Lower leg skin (tissue), 4 donors: Measurements from ENCODE around the gene CDH13. TPM values are rescaled to one million over a fixed set of nuclear protein-coding genes. Genes with fewer than 3 reads are reported as not detected.
"Not testable (repeated sequence)": the region's sequence is repeated elsewhere in the genome, so short reads cannot be mapped to it uniquely, and the experiment has no call there.

Experiments used
- DNase-seq, 2 donors: peaks; one replicate each; pipeline ENCODE4 v3.0.0-alpha.2; 2019; ENCODE audit warnings: low spot score in 2 of 2
- H3K4me3 ChIP-seq: fragments of 200-600 bp; sonication (generic); 2 replicates; pipeline ENCODE4 v1.5.1; 2017; ENCODE audit warnings: mild to moderate bottlenecking, low read depth; ENCODE audit not compliant: poor library complexity, severe bottlenecking
- CTCF ChIP-seq, 3 donors: fragments of 450-650 bp; IDR thresholded peaks; one replicate each; pipeline ENCODE4 v1.5.1; 2016; ENCODE audit warnings: antibody characterized with exemption in 3 of 3, mild to moderate bottlenecking in 3 of 3, moderate library complexity in 2 of 3
- POLR2A ChIP-seq, 2 donors: fragments of 450-650 bp; IDR thresholded peaks; one replicate each; pipeline ENCODE4 v1.6.1; 2016 to 2017; ENCODE audit warnings: antibody characterized with exemption in 2 of 2, mild to moderate bottlenecking in 1 of 2, moderate library complexity in 1 of 2
- WGBS, 2 donors: methylation state at CpG; one replicate each; pipeline ENCODE4 v1.1.5; 2018; 5-methylcytosine and 5-hydroxymethylcytosine counted together
- intact Hi-C: fragments of 100-400 bp; cut with DNase I; formaldehyde crosslinking; loops from one replicate; pipeline ENCODE4 v1.15.0; 2023; ENCODE audit warnings: low total_unique reads
- total RNA-seq, 4 donors: library from RNA; depleted of rRNA; stranded (reverse); fragments of >200 nt; gene quantifications; one replicate each; pipeline ENCODE4 v1.1.0, GENCODE V29; 2016

CDH13 gene
- total RNA-seq, 4 donors from 2014 or later: 102 to 246 (median 155) TPM

GRCh38 chr16:82917886-82918595 is 291.3 kb downstream of the CDH13 start:
- WGBS, 2 donors: 74 to 88% methylated on average over 5 of the region's 5 CpGs
- intact Hi-C loops: no loop called here
- TF ChIP-seq CTCF (IDR thresholded peaks at IDR 0.05) (no peak), POLR2A (IDR thresholded peaks at IDR 0.05) (no peak)
- no peak for DNase-seq
- no peak overlapping the region for H3K4me3 ChIP-seq

DNA sequence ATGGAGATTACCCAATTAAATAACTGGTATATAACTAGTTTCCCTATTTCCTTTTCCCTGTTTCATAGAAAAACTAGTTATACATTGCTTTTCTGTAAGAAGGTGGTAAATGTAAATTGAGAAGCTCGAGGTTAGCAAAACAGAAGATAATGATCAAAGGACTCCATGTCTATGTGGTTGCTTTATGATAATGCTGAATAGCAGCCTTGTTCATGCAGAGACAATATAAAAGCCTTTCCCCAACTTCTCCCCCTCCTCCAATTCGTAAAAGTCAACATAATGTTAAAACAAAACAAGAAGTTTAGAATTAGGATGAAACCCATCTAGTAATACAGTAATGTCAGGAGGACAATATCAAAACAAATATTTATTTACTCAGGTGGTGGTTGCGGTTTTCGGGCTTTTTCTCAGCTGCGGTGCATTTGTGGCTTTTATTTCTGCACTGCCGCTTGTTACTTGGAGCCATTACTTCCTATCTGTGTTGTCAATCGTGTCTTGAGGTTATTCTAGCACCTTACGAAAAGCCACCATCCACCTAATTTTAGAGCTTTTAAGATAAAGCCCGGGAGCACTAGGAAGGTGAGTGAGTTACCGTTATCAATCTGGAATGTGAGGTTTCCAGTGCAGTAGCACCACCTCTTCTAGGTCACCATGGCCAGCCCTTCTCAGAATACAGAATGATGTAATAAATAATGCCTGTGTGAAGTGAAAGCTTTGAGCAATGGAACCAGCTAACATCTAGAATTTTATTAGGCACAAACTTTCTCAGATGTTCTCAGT is 297.5 kb downstream of the CDH13 start:
- 64 to 73% methylated on average over 10 of the region's 10 CpGs for WGBS, 2 donors
- TF ChIP-seq POLR2A (IDR thresholded peaks at IDR 0.05): no peak
- no peak for TF ChIP-seq CTCF (IDR thresholded peaks at IDR 0.05)
- DNase-seq: no peak
- intact Hi-C loops: no loop called here
- no peak overlapping the region for H3K4me3 ChIP-seq

DNA sequence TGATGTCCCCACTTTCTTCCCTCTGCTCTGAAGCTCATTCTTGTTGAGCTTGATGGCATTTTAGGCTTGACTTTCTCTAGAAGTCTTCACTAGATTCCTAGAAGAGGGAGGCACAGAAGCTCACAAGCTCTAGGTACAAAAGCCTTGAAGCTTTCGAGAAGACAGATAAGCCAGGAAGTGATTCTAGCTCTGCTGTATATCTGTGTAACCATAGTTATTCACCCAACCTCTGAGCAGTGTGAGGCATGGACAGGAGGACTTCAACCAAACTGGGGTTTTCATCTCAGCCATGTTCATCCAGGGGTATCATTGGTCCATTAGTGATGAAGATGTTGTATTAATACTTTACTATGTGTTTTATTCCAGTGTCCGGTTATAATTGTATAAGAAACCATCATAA is 299.7 kb downstream of the CDH13 start:
- no peak for DNase-seq
- 87% methylated on average over 2 of the region's 2 CpGs for WGBS, 2 donors
- H3K4me3 ChIP-seq: no peak overlapping the region
- intact Hi-C loops: no loop called here
- TF ChIP-seq POLR2A (IDR thresholded peaks at IDR 0.05) (no peak), CTCF (IDR thresholded peaks at IDR 0.05) (no peak)

DNA sequence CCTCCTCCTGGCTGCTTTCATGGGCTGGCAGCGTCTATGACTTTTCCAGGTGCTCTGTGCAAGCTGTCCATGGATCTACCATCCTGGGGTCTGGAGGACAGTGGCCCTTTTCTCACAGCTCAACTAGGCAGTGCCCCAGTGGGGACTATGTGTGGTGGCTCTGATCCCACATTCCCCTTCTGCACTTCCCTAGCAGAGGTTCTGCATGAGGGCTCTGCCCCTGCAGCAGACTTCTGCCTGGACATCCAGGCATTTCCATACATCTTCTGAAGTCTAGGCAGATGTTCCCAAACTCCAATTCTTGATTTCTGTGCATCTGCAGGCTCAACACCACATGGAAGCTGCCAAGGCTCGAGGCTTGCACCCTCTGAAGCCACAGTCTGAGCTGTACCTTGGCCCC is 307.2 kb downstream of the CDH13 start:
- not testable (repeated sequence) for DNase-seq

GRCh38 chr16:82935766-82936165 is 309.0 kb downstream of the CDH13 start:
- intact Hi-C loops: no loop called here
- no peak overlapping the region for H3K4me3 ChIP-seq
- no peak for TF ChIP-seq POLR2A (IDR thresholded peaks at IDR 0.05)
- no peak for TF ChIP-seq CTCF (IDR thresholded peaks at IDR 0.05)
- DNase-seq: no peak
- 57 to 80% methylated on average over 4 of the region's 4 CpGs for WGBS, 2 donors

More for the DNA sequence above, 307.2 kb downstream of the CDH13 start:
- intact Hi-C loops, H3K4me3 ChIP-seq: not testable (repeated sequence)
- WGBS, 2 donors: 90 to 91% methylated on average over 2 of the region's 2 CpGs

- no peak overlapping the region for H3K4me3 ChIP-seq
- intact Hi-C loops: no loop called here
- TF ChIP-seq POLR2A (IDR thresholded peaks at IDR 0.05): no peak
- no peak for TF ChIP-seq CTCF (IDR thresholded peaks at IDR 0.05)
- 71 to 79% methylated on average over 7 of the region's 7 CpGs for WGBS, 2 donors
- no peak for DNase-seq
Measured at GRCh38 chr16:82936941-82937551, 310.3 kb downstream of the CDH13 start.
